Measurements from ENCODE around the gene AOPEP.

DNA sequence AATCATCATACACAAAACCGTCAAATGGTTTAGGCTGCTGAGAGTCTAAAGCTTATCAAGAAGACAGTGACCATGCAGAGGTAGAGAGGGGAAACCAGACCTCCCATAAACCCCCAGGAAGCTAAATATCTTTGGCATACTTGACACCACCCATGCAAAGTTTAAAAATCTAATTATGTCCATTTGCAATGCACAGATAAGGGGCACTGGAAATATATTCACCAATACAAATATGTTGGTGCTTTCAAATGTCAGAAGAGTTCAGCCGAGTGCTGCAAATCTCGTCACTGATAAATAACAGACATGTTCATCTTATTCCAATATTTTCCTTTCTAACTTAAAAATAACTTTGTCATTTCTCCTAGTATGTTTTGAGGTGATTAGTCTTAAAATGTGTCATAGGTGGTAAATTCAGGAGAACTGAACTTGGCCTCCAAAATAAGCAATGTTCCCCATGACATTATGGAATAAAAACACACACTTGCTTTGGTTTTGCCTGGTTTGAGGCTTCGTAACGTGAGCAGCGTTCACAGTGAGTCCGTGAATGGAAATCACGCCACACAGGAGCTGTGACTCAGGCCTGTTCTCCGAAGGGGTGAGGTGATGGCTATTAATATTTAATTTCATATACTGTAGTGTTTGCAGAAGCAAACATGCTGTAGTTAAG, 182.2 kb downstream of the AOPEP start:
- TF ChIP-seq POLR2A (IDR thresholded peaks at IDR 0.05) (no peak), POLR2AphosphoS5 (IDR thresholded peaks at IDR 0.05) (no peak)
- TF ChIP-seq, protein P1, sequence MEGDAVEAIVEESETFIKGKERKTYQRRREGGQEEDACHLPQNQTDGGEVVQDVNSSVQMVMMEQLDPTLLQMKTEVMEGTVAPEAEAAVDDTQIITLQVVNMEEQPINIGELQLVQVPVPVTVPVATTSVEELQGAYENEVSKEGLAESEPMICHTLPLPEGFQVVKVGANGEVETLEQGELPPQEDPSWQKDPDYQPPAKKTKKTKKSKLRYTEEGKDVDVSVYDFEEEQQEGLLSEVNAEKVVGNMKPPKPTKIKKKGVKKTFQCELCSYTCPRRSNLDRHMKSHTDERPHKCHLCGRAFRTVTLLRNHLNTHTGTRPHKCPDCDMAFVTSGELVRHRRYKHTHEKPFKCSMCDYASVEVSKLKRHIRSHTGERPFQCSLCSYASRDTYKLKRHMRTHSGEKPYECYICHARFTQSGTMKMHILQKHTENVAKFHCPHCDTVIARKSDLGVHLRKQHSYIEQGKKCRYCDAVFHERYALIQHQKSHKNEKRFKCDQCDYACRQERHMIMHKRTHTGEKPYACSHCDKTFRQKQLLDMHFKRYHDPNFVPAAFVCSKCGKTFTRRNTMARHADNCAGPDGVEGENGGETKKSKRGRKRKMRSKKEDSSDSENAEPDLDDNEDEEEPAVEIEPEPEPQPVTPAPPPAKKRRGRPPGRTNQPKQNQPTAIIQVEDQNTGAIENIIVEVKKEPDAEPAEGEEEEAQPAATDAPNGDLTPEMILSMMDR (IDR thresholded peaks at IDR 0.05): no peak

Measured in suprapubic skin (tissue), 4 donors.